Endothelial cell of umbilical vein (primary cell): Measurements from ENCODE around the gene FAM13C. TPM values are rescaled to one million over a fixed set of nuclear protein-coding genes. Genes with fewer than 3 reads are reported as not detected.

Source experiments
- BruUV-seq: library from RNA; stranded (reverse); fragments of 400-500 nt; replicated peaks from 2 replicates; lab custom pipeline; 2021; lab: Mats Ljungman, UMichigan
- CTCF ChIA-PET: fragments of 300-600, 350-600 bp; sonication (Branson Sonifier 250); formaldehyde crosslinking; loops from one replicate; lab custom pipeline; 2021; ENCODE audit warnings: antibody characterized with exemption, inconsistent platforms; lab: Charles Lee
- POLR2A ChIA-PET: fragments of 300-600, 350-600 bp; sonication (Branson Sonifier 250); formaldehyde crosslinking; loops from one replicate; lab custom pipeline; 2021; ENCODE audit warnings: antibody characterized with exemption, inconsistent platforms; lab: Charles Lee
- DNase-seq: peaks from one replicate; pipeline ENCODE4 v3.0.0-alpha.2; 2011; ENCODE audit warnings: low read depth, low spot score
- FAIRE-seq: peaks from 2 replicates; lab custom pipeline; 2011; peaks lifted over from hg19 to GRCh38; lab: Jason Lieb, UNC
- H2AFZ ChIP-seq: 2 replicates; pipeline ENCODE4 v1.6.0; 2012; ENCODE audit warnings: low read depth, low read length, control low read depth, inconsistent platforms
- H3K27ac ChIP-seq: 2 replicates; pipeline ENCODE4 v1.5.1; 2011; ENCODE audit warnings: low read depth, mild to moderate bottlenecking, control low read depth, low read length, moderate library complexity; ENCODE audit not compliant: insufficient read depth
- H3K27me3 ChIP-seq, 2 experiments: 2 replicates each; pipeline versions ENCODE4 v1.6.0 to v1.6.1; 2011; ENCODE audit warnings: low read length in 2 of 2, mixed read lengths in 1 of 2; ENCODE audit not compliant: control insufficient read depth in 2 of 2, insufficient read depth in 2 of 2
- H3K36me3 ChIP-seq, 2 experiments: 2 replicates in 1 of 2; 3 replicates in 1 of 2; pipeline ENCODE4 v1.5.1; 2011; ENCODE audit warnings: low read length in 2 of 2, mild to moderate bottlenecking in 1 of 2, moderate library complexity in 1 of 2; ENCODE audit not compliant: control insufficient read depth in 2 of 2, insufficient read depth in 2 of 2; ENCODE audit errors: extremely low read depth in 1 of 2
- H3K4me1 ChIP-seq: 3 replicates; pipeline ENCODE4 v1.5.1; 2011; ENCODE audit warnings: mild to moderate bottlenecking, low read length; ENCODE audit not compliant: control insufficient read depth, insufficient read depth; ENCODE audit errors: extremely low read depth
- H3K4me2 ChIP-seq: 2 replicates; pipeline ENCODE4 v1.6.1; 2011; ENCODE audit warnings: low read length, control low read depth, mixed read lengths; ENCODE audit not compliant: insufficient read depth
- H3K4me3 ChIP-seq, 3 experiments: fragments of 200-600 bp in 1 of 3; sonication (generic), shearing (Covaris generic) in 1 of 3; replicated peaks in 1 of 3; 2 replicates each; pipeline ENCODE4 v1.5.1; 2011 to 2016; ENCODE audit warnings: control low read depth in 3 of 3, low read length in 3 of 3, mild to moderate bottlenecking in 2 of 3, inconsistent platforms in 1 of 3, low read depth in 1 of 3, moderate library complexity in 1 of 3; ENCODE audit not compliant: insufficient read depth in 1 of 3
- H3K79me2 ChIP-seq: 2 replicates; pipeline ENCODE4 v1.6.0; 2012; ENCODE audit warnings: low read length, inconsistent platforms; ENCODE audit not compliant: control insufficient read depth, insufficient read depth
- H3K9ac ChIP-seq: replicated peaks from 2 replicates; pipeline ENCODE3; 2011; ENCODE audit warnings: low read length, control low read depth; ENCODE audit not compliant: insufficient read depth; ENCODE audit errors: extremely low read depth
- H3K9me1 ChIP-seq: replicated peaks from 3 replicates; pipeline ENCODE4 v1.6.0; 2011; ENCODE audit warnings: mild to moderate bottlenecking, low read length; ENCODE audit not compliant: control insufficient read depth, insufficient read depth; ENCODE audit errors: extremely low read depth
- H3K9me3 ChIP-seq: replicated peaks from 2 replicates; pipeline ENCODE4 v1.5.1; 2012; ENCODE audit warnings: low read length, inconsistent platforms; ENCODE audit not compliant: control insufficient read depth, insufficient read depth
- H4K20me1 ChIP-seq: replicated peaks from 2 replicates; pipeline ENCODE3; 2011; ENCODE audit warnings: mild to moderate bottlenecking, low read length; ENCODE audit not compliant: control insufficient read depth, insufficient read depth; ENCODE audit errors: extremely low read depth
- CTCF ChIP-seq, 2 donors: IDR thresholded peaks; 1 replicate in 1 of 2; 2 replicates in 1 of 2; pipeline ENCODE4 v1.5.1; 2011; ENCODE audit warnings: low read length in 2 of 2, mild to moderate bottlenecking in 2 of 2, moderate library complexity in 2 of 2, control low read depth in 1 of 2, inconsistent platforms in 1 of 2, low read depth in 1 of 2; ENCODE audit not compliant: insufficient read depth in 1 of 2; ENCODE audit errors: extremely low read depth in 1 of 2
- EZH2 ChIP-seq: IDR thresholded peaks from 2 replicates; pipeline ENCODE4 v1.6.1; 2012; ENCODE audit warnings: borderline replicate concordance, low read depth, mild to moderate bottlenecking, moderate library complexity, low read length, inconsistent platforms; ENCODE audit not compliant: severe bottlenecking
- FOS ChIP-seq: IDR thresholded peaks from 2 replicates; pipeline ENCODE4 v1.6.1; 2011; ENCODE audit warnings: mild to moderate bottlenecking, low read length, moderate library complexity, borderline replicate concordance; ENCODE audit not compliant: insufficient read depth
- GATA2 ChIP-seq: IDR thresholded peaks from 2 replicates; pipeline ENCODE4 v1.7.0; 2011; ENCODE audit warnings: low read depth, mild to moderate bottlenecking, moderate library complexity, mixed read lengths, low read length; ENCODE audit not compliant: insufficient read length, insufficient read depth
- JUN ChIP-seq: IDR thresholded peaks from 2 replicates; pipeline ENCODE4 v1.6.1; 2011; ENCODE audit warnings: borderline replicate concordance, low read depth; ENCODE audit not compliant: insufficient read length, insufficient read depth
- MAX ChIP-seq: IDR thresholded peaks from 2 replicates; pipeline ENCODE4 v1.6.1; 2011; ENCODE audit not compliant: insufficient read depth, insufficient read length
- MYC ChIP-seq: IDR thresholded peaks from one replicate; pipeline ENCODE4 v1.6.1; 2011; ENCODE audit warnings: mild to moderate bottlenecking, low read depth, low read length
- POLR2A ChIP-seq: IDR thresholded peaks from 2 replicates; pipeline ENCODE4 v1.6.1; 2012; ENCODE audit warnings: low read depth, mild to moderate bottlenecking, control low read depth, low read length
- POLR2AphosphoS5 ChIP-seq: IDR thresholded peaks from 2 replicates; pipeline ENCODE4 v1.6.1; 2012; ENCODE audit warnings: low read depth, mild to moderate bottlenecking, control low read depth, low read length, moderate library complexity; ENCODE audit not compliant: insufficient read depth
- dilution Hi-C: fragments of 300-500 bp; cut with MboI; formaldehyde crosslinking; loops from one replicate; pipeline ENCODE4 v1.15.0; 2019; ENCODE audit warnings: low sequenced_read_pairs; ENCODE audit not compliant: extremely low pct_ligation_motif_present
- intact Hi-C: fragments of 100-400 bp; cut with micrococcal nuclease; formaldehyde crosslinking; loops from one replicate; pipeline ENCODE4 v1.10.0; 2022
- polyA plus RNA-seq, 4 experiments: library from polyadenylated mRNA; depleted of rRNA in 3 of 4; stranded (reverse) in 3 of 4; unstranded in 1 of 4; fragments of >200 nt; gene quantifications; 2 replicates each; pipeline versions ENCODE4 v1.2.1 to v1.2.3, GENCODE V29; 2011 to 2012; ENCODE audit warnings: missing spikeins in 1 of 4
- total RNA-seq: library from RNA; stranded (reverse); gene quantifications from 2 replicates; pipeline ENCODE4 v1.2.3, GENCODE V29; 2021

FAM13C gene
- total and polyA plus RNA-seq, 2 donors (not counting 3 experiments of a cell fraction or from before 2014, with no cell fraction given), result 0.03 TPM; not detected in 1

- BruUV-seq, result no TSS peak
- POLR2A ChIA-PET, result no interaction called here
- Histone ChIP-seq H3K9ac (no peak overlapping the region), H3K4me3 (no peak overlapping the region), H3K4me2 (no peak overlapping the region), H2AFZ (no peak overlapping the region), H3K27ac (no peak overlapping the region), H3K9me3 (no peaks in the 10 kb centered on the region), H3K36me3 (no peaks in the 10 kb centered on the region), H3K9me1 (no peaks in the 10 kb centered on the region), H3K79me2 (no peaks in the 10 kb centered on the region), H4K20me1 (no peaks in the 10 kb centered on the region), H3K27me3 (no peaks in the 10 kb centered on the region), H3K4me1 (no peaks in the 10 kb centered on the region)
- CTCF ChIA-PET, result no interaction called here
- DNase-seq (no peak), FAIRE-seq (no peak)
- dilution Hi-C loops (no loop called here), intact Hi-C loops (no loop called here)
- no peak for TF ChIP-seq GATA2
- no peak for TF ChIP-seq CTCF (IDR thresholded peaks at IDR 0.05; ENCODE audit: extremely low read depth in 1 of 2, insufficient read depth in 1 of 2, low read depth in 1 of 2, low read length in 2 of 2)
- no peak for TF ChIP-seq POLR2AphosphoS5
- no peak for TF ChIP-seq EZH2
- TF ChIP-seq MAX, result no peak
Observed at GRCh38 chr10:59331661-59332060, 30.7 kb downstream of the FAM13C start.

GRCh38 chr10:59325116-59325515, 37.2 kb downstream of the FAM13C start:
- H4K20me1 ChIP-seq, result no peaks in the 10 kb centered on the region
- TF ChIP-seq FOS (no peak), CTCF (IDR thresholded peaks at IDR 0.05; ENCODE audit: extremely low read depth in 1 of 2, insufficient read depth in 1 of 2, low read depth in 1 of 2, low read length in 2 of 2) (no peak), MAX (no peak), MYC (no peak), EZH2 (no peak), JUN (no peak), POLR2A (no peak), POLR2AphosphoS5 (no peak), GATA2 (no peak)
- no peak for FAIRE-seq
- no peak overlapping the region for H3K4me3 ChIP-seq
- no peak overlapping the region for H3K9ac ChIP-seq
- dilution Hi-C loops (no loop called here), intact Hi-C loops (loop anchor here (5.0 kb wide), 1 partner anchor 52 kb away; no protein-coding TSS in a partner anchor)
- no peaks in the 10 kb centered on the region for H3K27me3 ChIP-seq
- H3K79me2 ChIP-seq, result no peaks in the 10 kb centered on the region
- H2AFZ ChIP-seq, result no peak overlapping the region
- ChIA-PET CTCF (no interaction called here), POLR2A (no interaction called here)
- H3K27ac ChIP-seq, result no peak overlapping the region
- no peaks in the 10 kb centered on the region for H3K4me1 ChIP-seq
- H3K36me3 ChIP-seq, result no peaks in the 10 kb centered on the region
- H3K4me2 ChIP-seq, result no peak overlapping the region
- peaks cover 2% of the 10 kb centered on the region for H3K9me3 ChIP-seq
- no peaks in the 10 kb centered on the region for H3K9me1 ChIP-seq
- DNase-seq, result no peak
- no TSS peak for BruUV-seq
